Measurements from ENCODE around the gene OS9. TPM values are rescaled to one million over a fixed set of nuclear protein-coding genes. Genes with fewer than 3 reads are reported as not detected.

Gene OS9
- total RNA-seq, 2 experiments from 2014 or later, result 82.6 to 112 TPM

GRCh38 chr12:57751432-57751787, 57.5 kb downstream of the OS9 start:
- TF ChIP-seq EZH2phosphoT487 (IDR thresholded peaks at IDR 0.05; ENCODE audit: borderline replicate concordance, low read depth, low read length), result no peak
- ChIA-PET CTCF (ENCODE audit: unreplicated experiment) (interaction anchor here (0.5 kb wide), 1 partner anchor 190 kb away, joined by 4 read pairs; no protein-coding TSS in a partner anchor), POLR2A (interaction anchor here (0.7 to 1.2 kb wide), 2 partner anchors 10 to 99 kb away, joined by 3 to 4 read pairs; no protein-coding TSS in a partner anchor)
- peak overlapping the region; percentile 92 for H3K4me3 ChIP-seq (ENCODE audit: low read depth, low read length, poor library complexity, severe bottlenecking)
- no TSS peak for BruUV-seq (replicated peaks)
- H3K36me3 ChIP-seq (ENCODE audit: insufficient read depth, low read length), result peaks cover 50% of the 10 kb centered on the region
- no peaks in the 10 kb centered on the region for H3K9me3 ChIP-seq (ENCODE audit: low read length)
- peaks cover 32% of the 10 kb centered on the region for H3K79me2 ChIP-seq (ENCODE audit: insufficient read depth, low read depth, low read length)
- intact Hi-C loops (cut with micrococcal nuclease; ENCODE audit: unreplicated experiment), result loop anchor here (5.0 kb wide), 2 partner anchors 229 to 509 kb away; partner anchors contain the start of genes DDIT3 and MBD6
- peaks cover 34% of the 10 kb centered on the region for H3K4me1 ChIP-seq (ENCODE audit: insufficient read depth, low read length, poor library complexity, severe bottlenecking)
- no peaks in the 10 kb centered on the region for H3K9me2 ChIP-seq (ENCODE audit: insufficient read depth, low read length)
- peak overlapping the region; percentile 89 for H3K4me2 ChIP-seq (ENCODE audit: low read length)
- no peaks in the 10 kb centered on the region for H4K20me1 ChIP-seq (ENCODE audit: insufficient read depth, low read length)
- H3K27ac ChIP-seq (ENCODE audit: low read depth, low read length, poor library complexity, severe bottlenecking), result peak overlapping the region; percentile 42
- DNase-seq (ENCODE audit: low spot score), result no peak
- no peak overlapping the region; the same call in 1 of the 2 replicates for H2AFZ ChIP-seq (ENCODE audit: low read length)

GRCh38 chr12:57751788-57752667, 58.1 kb downstream of the OS9 start, which contains the start of gene CDK4:
Gene CDK4 (minus strand): TSS chr12:57752310. CDS start chr12:57751717, 593 bp downstream.
- Histone ChIP-seq H2AFZ (ENCODE audit: low read length) (peak within 1 kb of the TSS; percentile 43; the same call in 1 of the 2 replicates), H3K9me2 (ENCODE audit: insufficient read depth, low read length) (no peaks in the 10 kb centered on the region), H3K4me1 (ENCODE audit: insufficient read depth, low read length, poor library complexity, severe bottlenecking) (peaks cover 39% of the 10 kb centered on the region), H3K9me3 (ENCODE audit: low read length) (no peaks in the 10 kb centered on the region), H3K36me3 (ENCODE audit: insufficient read depth, low read length) (peaks cover 44% of the 10 kb centered on the region), H3K79me2 (ENCODE audit: insufficient read depth, low read depth, low read length) (peaks cover 32% of the 10 kb centered on the region), H4K20me1 (ENCODE audit: insufficient read depth, low read length) (no peaks in the 10 kb centered on the region), H3K4me2 (ENCODE audit: low read length) (peak within 1 kb of the TSS; percentile 89), H3K27ac (ENCODE audit: low read depth, low read length, poor library complexity, severe bottlenecking) (peak within 1 kb of the TSS; percentile 42), H3K4me3 (ENCODE audit: low read depth, low read length, poor library complexity, severe bottlenecking) (peak within 1 kb of the TSS; percentile 92)
- ChIA-PET CTCF (ENCODE audit: unreplicated experiment) (interaction anchor here (0.5 to 0.9 kb wide), 2 partner anchors 122 to 189 kb away, joined by 3 to 4 read pairs; no protein-coding TSS in a partner anchor), POLR2A (interaction anchor here (0.7 to 1.0 kb wide), 5 partner anchors 19 to 1024 kb away, joined by 3 read pairs; no protein-coding TSS in a partner anchor)
- BruUV-seq (replicated peaks), result TSS peak; percentile 80
- intact Hi-C loops (cut with micrococcal nuclease; ENCODE audit: unreplicated experiment), result loop anchor here (5.0 kb wide), 2 partner anchors 230 to 510 kb away; partner anchors contain the start of genes DDIT3 and MBD6
- TF ChIP-seq EZH2phosphoT487 (IDR thresholded peaks at IDR 0.05; ENCODE audit: borderline replicate concordance, low read depth, low read length), result no peak
- TF ChIP-seq CTCF (conservative IDR thresholded peaks at IDR 0.05; ENCODE audit: low read length), result no peak
- DNase-seq (ENCODE audit: low spot score), result peak; percentile 100

- peak overlapping the region; percentile 46 for H3K4me3 ChIP-seq (ENCODE audit: low read depth, low read length, poor library complexity, severe bottlenecking)
- POLR2A ChIA-PET, result interaction anchor here (1.0 kb wide), 1 partner anchor 167 kb away, joined by 3 read pairs; no protein-coding TSS in a partner anchor
- no TSS peak for BruUV-seq (replicated peaks)
These were observed 58.7 kb downstream of the OS9 start for GRCh38 chr12:57752668-57753000.

More at GRCh38 chr12:57752668-57753000, 58.7 kb downstream of the OS9 start:
- no peak for DNase-seq (ENCODE audit: low spot score)
- H2AFZ ChIP-seq (ENCODE audit: low read length), result peak overlapping the region; percentile 43; the same call in 1 of the 2 replicates
- intact Hi-C loops (cut with micrococcal nuclease; ENCODE audit: unreplicated experiment), result loop anchor here (5.0 kb wide), 2 partner anchors 230 to 510 kb away; partner anchors contain the start of genes DDIT3 and MBD6
- H4K20me1 ChIP-seq (ENCODE audit: insufficient read depth, low read length), result no peaks in the 10 kb centered on the region
- TF ChIP-seq CTCF (conservative IDR thresholded peaks at IDR 0.05; ENCODE audit: low read length) (no peak), EZH2phosphoT487 (IDR thresholded peaks at IDR 0.05; ENCODE audit: borderline replicate concordance, low read depth, low read length) (no peak)
- H3K9me3 ChIP-seq (ENCODE audit: low read length), result no peaks in the 10 kb centered on the region
- H3K9me2 ChIP-seq (ENCODE audit: insufficient read depth, low read length), result no peaks in the 10 kb centered on the region
- H3K36me3 ChIP-seq (ENCODE audit: insufficient read depth, low read length), result peaks cover 42% of the 10 kb centered on the region
- peak overlapping the region; percentile 81 for H3K4me2 ChIP-seq (ENCODE audit: low read length)
- CTCF ChIA-PET (ENCODE audit: unreplicated experiment), result interaction anchor here (0.9 kb wide), 1 partner anchor 122 kb away, joined by 3 read pairs; no protein-coding TSS in a partner anchor
- peak overlapping the region; percentile 36 for H3K27ac ChIP-seq (ENCODE audit: low read depth, low read length, poor library complexity, severe bottlenecking)
- H3K4me1 ChIP-seq (ENCODE audit: insufficient read depth, low read length, poor library complexity, severe bottlenecking), result peaks cover 43% of the 10 kb centered on the region
- peaks cover 32% of the 10 kb centered on the region for H3K79me2 ChIP-seq (ENCODE audit: insufficient read depth, low read depth, low read length)

Measured in OCI-LY7 (cell line).